ENCODE measurements around the gene RBP7. TPM values are rescaled to one million over a fixed set of nuclear protein-coding genes. Genes with fewer than 3 reads are reported as not detected.

Gene RBP7
- total RNA-seq: 2.6 TPM

GRCh38 chr1:9996624-9997582 lies at the start of gene RBP7:
Gene RBP7 (plus strand): TSS chr1:9997228. CDS start chr1:9997259, 31 bp downstream.

GRCh38 chr1:10032590-10033358 lies 35.7 kb downstream of the RBP7 start, which contains the start of gene UBE4B:
Gene UBE4B (plus strand): TSS chr1:10032958. CDS start chr1:10033671, 713 bp downstream.

Other genes with a start within 250 kb of the RBP7 start
- 227 TPM for gene CLSTN1, start 173.3 kb upstream of the RBP7 start, total RNA-seq
- gene CTNNBIP1, start 87.0 kb upstream of the RBP7 start, total RNA-seq: 46.5 TPM
- gene LZIC, start 53.8 kb upstream of the RBP7 start, total RNA-seq: 66.9 TPM
- 10.8 TPM for gene NMNAT1, start 53.8 kb upstream of the RBP7 start, total RNA-seq
- gene UBE4B, start 35.7 kb downstream of the RBP7 start, total RNA-seq: 71.1 TPM
- 236 TPM for gene KIF1B, start 213.3 kb downstream of the RBP7 start, total RNA-seq

Measured in camera-type eye (tissue), 1 donor.